TTC549 (cell line): Measurements from ENCODE around the gene TNKS1BP1.
"Not testable (repeated sequence)": the region's sequence is repeated elsewhere in the genome, so short reads cannot be mapped to it uniquely, and the experiment has no call there.

Source experiments
- FAIRE-seq: peaks from 2 replicates; lab custom pipeline; 2012; peaks lifted over from hg19 to GRCh38; lab: Jason Lieb, UNC

The TNKS1BP1 gene

GRCh38 chr11:57310630-57311086, 14.1 kb downstream of the TNKS1BP1 start:
- FAIRE-seq: no peak

- no peak for FAIRE-seq
Observed at GRCh38 chr11:57310091-57310490, 14.7 kb downstream of the TNKS1BP1 start.

- FAIRE-seq: no peak
Observed at GRCh38 chr11:57309106-57310059, 15.4 kb downstream of the TNKS1BP1 start.

- no peak for FAIRE-seq
Observed at GRCh38 chr11:57308426-57309060, 16.2 kb downstream of the TNKS1BP1 start.

GRCh38 chr11:57307666-57308270, 17.0 kb downstream of the TNKS1BP1 start:
- FAIRE-seq: no peak

GRCh38 chr11:57306940-57307565, 17.7 kb downstream of the TNKS1BP1 start:
- FAIRE-seq: no peak

GRCh38 chr11:57306161-57306876, 18.4 kb downstream of the TNKS1BP1 start:
- no peak for FAIRE-seq

GRCh38 chr11:57305523-57305922, 19.2 kb downstream of the TNKS1BP1 start:
- no peak for FAIRE-seq

GRCh38 chr11:57303990-57304579, 20.7 kb downstream of the TNKS1BP1 start:
- FAIRE-seq: no peak

GRCh38 chr11:57303280-57303989, 21.3 kb downstream of the TNKS1BP1 start:
- FAIRE-seq: no peak

GRCh38 chr11:57302489-57302888, 22.3 kb downstream of the TNKS1BP1 start:
- no peak for FAIRE-seq

GRCh38 chr11:57301711-57302423, 22.9 kb downstream of the TNKS1BP1 start:
- FAIRE-seq: no peak

GRCh38 chr11:57300785-57301184, 24.0 kb downstream of the TNKS1BP1 start:
- no peak for FAIRE-seq

- FAIRE-seq: no peak
Observed at GRCh38 chr11:57299150-57299737, 25.5 kb downstream of the TNKS1BP1 start.

- FAIRE-seq: no peak
Observed at GRCh38 chr11:57297221-57297620, 27.5 kb downstream of the TNKS1BP1 start.

GRCh38 chr11:57296205-57296604, 28.5 kb downstream of the TNKS1BP1 start:
- not testable (repeated sequence) for FAIRE-seq

GRCh38 chr11:57294225-57295131, 30.3 kb downstream of the TNKS1BP1 start:
- no peak for FAIRE-seq

GRCh38 chr11:57290288-57290687, 34.5 kb downstream of the TNKS1BP1 start:
- FAIRE-seq: no peak
